GM12873 (cell line): ENCODE measurements around the gene FREM2.

Experiments used
- TF ChIP-seq, protein P1 (sequence below): IDR thresholded peaks from 2 replicates; pipeline ENCODE4 v1.5.1; 2012; ENCODE audit warnings: low read depth, mild to moderate bottlenecking, moderate library complexity, low read length, control low read depth; ENCODE audit not compliant: insufficient read depth; ENCODE audit errors: missing control alignments

FREM2 gene

DNA sequence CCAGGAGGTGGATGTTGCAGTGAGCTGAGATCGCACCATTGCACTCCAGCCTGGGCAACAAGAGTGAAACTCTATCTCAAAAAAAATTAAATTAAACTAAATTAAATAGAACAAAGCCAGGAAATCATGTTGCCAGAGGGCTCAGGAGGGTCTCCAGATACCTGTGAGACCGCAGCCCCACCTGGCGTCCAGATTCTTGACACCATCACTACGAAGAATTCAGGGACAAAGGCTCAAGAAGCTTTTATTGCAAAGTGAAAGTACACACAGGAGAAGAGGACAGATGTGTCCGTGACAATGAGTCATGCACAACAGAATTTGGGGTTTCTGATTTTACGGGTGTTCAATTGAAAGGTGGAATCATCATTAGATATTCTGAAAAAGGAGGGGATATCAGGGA, 227.2 kb downstream of the FREM2 start:
- TF ChIP-seq, protein P1, sequence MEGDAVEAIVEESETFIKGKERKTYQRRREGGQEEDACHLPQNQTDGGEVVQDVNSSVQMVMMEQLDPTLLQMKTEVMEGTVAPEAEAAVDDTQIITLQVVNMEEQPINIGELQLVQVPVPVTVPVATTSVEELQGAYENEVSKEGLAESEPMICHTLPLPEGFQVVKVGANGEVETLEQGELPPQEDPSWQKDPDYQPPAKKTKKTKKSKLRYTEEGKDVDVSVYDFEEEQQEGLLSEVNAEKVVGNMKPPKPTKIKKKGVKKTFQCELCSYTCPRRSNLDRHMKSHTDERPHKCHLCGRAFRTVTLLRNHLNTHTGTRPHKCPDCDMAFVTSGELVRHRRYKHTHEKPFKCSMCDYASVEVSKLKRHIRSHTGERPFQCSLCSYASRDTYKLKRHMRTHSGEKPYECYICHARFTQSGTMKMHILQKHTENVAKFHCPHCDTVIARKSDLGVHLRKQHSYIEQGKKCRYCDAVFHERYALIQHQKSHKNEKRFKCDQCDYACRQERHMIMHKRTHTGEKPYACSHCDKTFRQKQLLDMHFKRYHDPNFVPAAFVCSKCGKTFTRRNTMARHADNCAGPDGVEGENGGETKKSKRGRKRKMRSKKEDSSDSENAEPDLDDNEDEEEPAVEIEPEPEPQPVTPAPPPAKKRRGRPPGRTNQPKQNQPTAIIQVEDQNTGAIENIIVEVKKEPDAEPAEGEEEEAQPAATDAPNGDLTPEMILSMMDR: no peak

DNA sequence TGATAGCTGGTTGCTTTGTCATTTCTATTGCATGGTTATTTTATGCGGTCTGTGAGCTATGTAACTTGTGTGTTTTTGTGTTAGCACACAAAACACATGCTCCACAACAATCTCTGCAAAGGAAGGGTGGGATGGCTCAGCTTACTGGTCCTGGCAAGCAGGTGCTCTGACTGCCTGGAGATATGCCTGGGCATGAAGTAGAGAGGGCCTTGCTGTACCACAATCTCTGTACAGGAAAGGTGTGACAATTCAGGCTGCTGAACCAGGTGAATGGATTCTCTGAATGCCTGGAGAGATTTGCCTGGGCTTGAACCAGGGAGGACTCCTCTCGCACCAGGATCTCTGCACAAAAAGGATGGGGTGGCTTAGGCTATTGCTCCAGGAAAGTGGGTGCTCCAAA, 234.2 kb downstream of the FREM2 start:
- TF ChIP-seq, protein P1: no peak

DNA sequence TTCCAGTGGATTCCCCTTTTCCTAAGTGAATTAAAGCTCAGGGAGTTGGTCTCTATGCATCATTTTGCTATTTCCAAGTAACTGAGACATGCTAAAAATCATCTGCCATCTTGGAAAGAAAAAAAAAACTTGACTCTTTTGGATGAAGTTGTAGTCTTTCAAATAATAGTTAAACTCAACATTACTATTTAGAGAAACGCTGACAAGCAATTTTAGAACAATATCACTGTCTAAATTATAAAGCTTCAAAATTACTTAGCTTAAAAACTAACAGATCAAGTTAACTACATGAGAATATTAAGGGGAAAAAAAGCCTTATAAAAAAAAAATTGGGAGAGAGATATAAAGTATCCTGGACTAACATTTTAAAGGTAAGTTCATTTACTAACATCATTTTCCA, 235.3 kb downstream of the FREM2 start:
- TF ChIP-seq, protein P1: no peak

DNA sequence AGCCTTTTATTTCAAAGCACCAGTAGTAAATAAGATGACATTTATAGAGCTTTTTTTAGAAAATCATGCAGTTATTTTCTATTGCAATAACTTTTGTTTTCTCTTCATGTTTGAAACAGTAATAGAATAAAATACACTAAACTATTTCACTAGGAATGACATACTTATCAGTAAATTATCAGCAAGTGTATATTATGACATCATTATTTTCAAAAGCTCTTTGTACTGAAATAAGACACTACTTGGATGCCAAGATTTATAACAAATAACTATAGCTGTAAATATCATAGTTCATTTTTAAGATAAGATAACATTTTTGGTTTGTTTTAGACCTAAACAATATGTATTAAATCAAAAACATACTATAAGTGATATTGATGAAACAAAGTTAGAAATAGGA, 246.9 kb downstream of the FREM2 start:
- TF ChIP-seq, protein P1: no peak
